IMR-90 (cell line): ENCODE measurements around the gene EHF. TPM values are rescaled to one million over a fixed set of nuclear protein-coding genes. Genes with fewer than 3 reads are reported as not detected.

ENCODE experiments used
- ATAC-seq: fragments of 200-7000 bp; cut with Tn5 transposase; 2 replicates; pipeline ENCODE4 v1.9.1; 2020; ENCODE audit warnings: low read depth, mild to moderate bottlenecking, moderate library complexity
- BruUV-seq: library from RNA; stranded (reverse); fragments of 400-500 nt; replicated peaks from 2 replicates; lab custom pipeline; 2021; lab: Mats Ljungman, UMichigan
- CTCF ChIA-PET: fragments of 300-600 bp; formaldehyde crosslinking; extraction: SDS; loops from one replicate; lab custom pipeline; 2021; ENCODE audit warnings: antibody characterized with exemption; lab: Yijun Ruan, JAX
- POLR2A ChIA-PET: fragments of 300-600 bp; sonication (Branson Sonifier 250); formaldehyde crosslinking; loops from one replicate; lab custom pipeline; 2022; ENCODE audit warnings: antibody characterized with exemption; ENCODE audit not compliant: unreplicated experiment; lab: Charles Lee
- DNase-seq: peaks from one replicate; pipeline ENCODE4 v3.0.0; 2013
- H2AFZ ChIP-seq: replicated peaks from 2 replicates; pipeline ENCODE3; 2013; ENCODE audit warnings: low read length, mild to moderate bottlenecking; ENCODE audit not compliant: poor library complexity
- H2AK5ac ChIP-seq: 2 replicates; pipeline ENCODE4 v1.6.1; 2013; ENCODE audit warnings: low read depth, low read length, inconsistent platforms
- H2AK9ac ChIP-seq: replicated peaks from 2 replicates; pipeline ENCODE3; 2013; ENCODE audit warnings: mild to moderate bottlenecking, low read depth, low read length, moderate library complexity; ENCODE audit not compliant: poor library complexity
- H2BK120ac ChIP-seq: 2 replicates; pipeline ENCODE4 v1.6.1; 2013; ENCODE audit warnings: low read depth, low read length, inconsistent platforms
- H2BK15ac ChIP-seq: 3 replicates; pipeline ENCODE4 v1.6.1; 2013; ENCODE audit warnings: low read depth, low read length, inconsistent platforms
- H2BK20ac ChIP-seq: 2 replicates; pipeline ENCODE4 v1.6.1; 2013; ENCODE audit warnings: low read depth, mild to moderate bottlenecking, inconsistent platforms, low read length, moderate library complexity
- H2BK5ac ChIP-seq: 2 replicates; pipeline ENCODE4 v1.6.1; 2013; ENCODE audit warnings: mild to moderate bottlenecking, low read depth, low read length, inconsistent platforms; ENCODE audit not compliant: poor library complexity, severe bottlenecking
- H3K14ac ChIP-seq: replicated peaks from 2 replicates; pipeline ENCODE4 v1.6.1; 2013; ENCODE audit warnings: low read depth, low read length, inconsistent platforms
- H3K18ac ChIP-seq: 2 replicates; pipeline ENCODE4 v1.6.1; 2013; ENCODE audit warnings: low read depth, low read length, control low read depth
- H3K23ac ChIP-seq: 2 replicates; pipeline ENCODE4 v1.6.1; 2013; ENCODE audit warnings: low read depth, low read length, inconsistent platforms
- H3K27ac ChIP-seq: 2 replicates; pipeline ENCODE4 v1.5.1; 2013; ENCODE audit warnings: mild to moderate bottlenecking, control low read depth, low read length; ENCODE audit not compliant: insufficient read depth
- H3K27me3 ChIP-seq: 2 replicates; pipeline ENCODE4 v1.6.1; 2013; ENCODE audit warnings: low read length; ENCODE audit not compliant: control insufficient read depth, insufficient read depth
- H3K36me3 ChIP-seq: 2 replicates; pipeline ENCODE4 v1.6.1; 2013; ENCODE audit warnings: low read length, mixed read lengths; ENCODE audit not compliant: control insufficient read depth, insufficient read depth
- H3K4ac ChIP-seq: 2 replicates; pipeline ENCODE4 v1.6.1; 2013; ENCODE audit warnings: low read depth, low read length, inconsistent platforms
- H3K4me1 ChIP-seq: 2 replicates; pipeline ENCODE4 v1.6.1; 2013; ENCODE audit warnings: low read length, mixed read lengths; ENCODE audit not compliant: control insufficient read depth, insufficient read depth
- H3K4me2 ChIP-seq: 2 replicates; pipeline ENCODE4 v1.6.1; 2013; ENCODE audit warnings: low read depth, mild to moderate bottlenecking, control low read depth, low read length, moderate library complexity
- H3K4me3 ChIP-seq: 2 replicates; pipeline ENCODE4 v1.5.1; 2013; ENCODE audit warnings: low read depth, mild to moderate bottlenecking, control low read depth, low read length, moderate library complexity; ENCODE audit not compliant: insufficient read depth
- H3K56ac ChIP-seq: 2 replicates; pipeline ENCODE4 v1.6.1; 2013; ENCODE audit warnings: low read length, inconsistent platforms; ENCODE audit not compliant: insufficient read depth; ENCODE audit errors: extremely low read depth
- H3K79me1 ChIP-seq, 2 experiments: 2 replicates each; pipeline ENCODE4 v1.6.1; 2013; ENCODE audit warnings: low read length in 2 of 2, inconsistent platforms in 1 of 2, low read depth in 1 of 2
- H3K9ac ChIP-seq: 2 replicates; pipeline ENCODE4 v1.6.1; 2013; ENCODE audit warnings: low read depth, low read length, control low read depth
- H3K9me1 ChIP-seq: 2 replicates; pipeline ENCODE4 v1.6.1; 2013; ENCODE audit warnings: low read length, inconsistent platforms; ENCODE audit not compliant: insufficient read depth
- H3K9me3 ChIP-seq: 2 replicates; pipeline ENCODE4 v1.6.1; 2013; ENCODE audit warnings: low read length; ENCODE audit not compliant: control insufficient read depth, insufficient read depth
- H4K20me1 ChIP-seq: 2 replicates; pipeline ENCODE4 v1.6.1; 2013; ENCODE audit warnings: low read length, inconsistent platforms; ENCODE audit not compliant: insufficient read depth
- H4K5ac ChIP-seq: 2 replicates; pipeline ENCODE4 v1.6.1; 2013; ENCODE audit warnings: mild to moderate bottlenecking, low read depth, low read length, control low read depth
- H4K8ac ChIP-seq, 2 experiments: 2 replicates each; pipeline ENCODE4 v1.6.1; 2013; ENCODE audit warnings: low read depth in 2 of 2, low read length in 2 of 2, control low read depth in 1 of 2, inconsistent platforms in 1 of 2
- H4K91ac ChIP-seq: 2 replicates; pipeline ENCODE4 v1.6.1; 2013; ENCODE audit warnings: low read depth, low read length, inconsistent platforms; ENCODE audit not compliant: insufficient read depth
- RFX5 ChIP-seq: IDR thresholded peaks from 2 replicates; pipeline ENCODE4 v1.8.0; 2012; ENCODE audit warnings: low read depth, mild to moderate bottlenecking, low read length, moderate library complexity
- WGBS, 2 experiments: methylation state at CpG; one replicate each; pipeline versions ENCODE4 v1.1.5 to v1.1.7; 2013; ENCODE audit warnings: missing lambda C conversion rate in 2 of 2; ENCODE audit not compliant: insufficient read length in 1 of 2; ENCODE audit errors: extremely low coverage in 2 of 2; 5-methylcytosine and 5-hydroxymethylcytosine counted together
- dilution Hi-C: fragments of 300-500 bp; cut with HindIII; formaldehyde crosslinking; loops from one replicate; pipeline ENCODE4 v1.14.3; 2018; ENCODE audit warnings: low sequenced_read_pairs; ENCODE audit not compliant: unreplicated experiment
- in situ Hi-C: fragments of 300-500 bp; cut with MboI; formaldehyde crosslinking; loops from 3 replicates; pipeline ENCODE4 v1.14.3; 2019; ENCODE audit warnings: low sequenced_read_pairs, inconsistent platforms, mixed read lengths
- intact Hi-C: fragments of 100-400 bp; cut with micrococcal nuclease; formaldehyde crosslinking; loops from 2 replicates; pipeline ENCODE4 v1.10.0; 2022
- polyA plus RNA-seq, 3 experiments: library from polyadenylated mRNA; depleted of rRNA; stranded (reverse); fragments of >200 nt; gene quantifications; 2 replicates each; pipeline ENCODE4 v1.2.3, GENCODE V29; 2012; ENCODE audit warnings: low replicate concordance in 1 of 3
- total RNA-seq: library from RNA; depleted of rRNA; stranded (reverse); fragments of >200 nt; gene quantifications from 2 replicates; pipeline ENCODE4 v1.2.3, GENCODE V29; 2012

EHF gene
- total and polyA plus RNA-seq, 2 of the 4 experiments (the other 2 are of a cell fraction), result under 0.01 TPM; not detected in 1

DNA sequence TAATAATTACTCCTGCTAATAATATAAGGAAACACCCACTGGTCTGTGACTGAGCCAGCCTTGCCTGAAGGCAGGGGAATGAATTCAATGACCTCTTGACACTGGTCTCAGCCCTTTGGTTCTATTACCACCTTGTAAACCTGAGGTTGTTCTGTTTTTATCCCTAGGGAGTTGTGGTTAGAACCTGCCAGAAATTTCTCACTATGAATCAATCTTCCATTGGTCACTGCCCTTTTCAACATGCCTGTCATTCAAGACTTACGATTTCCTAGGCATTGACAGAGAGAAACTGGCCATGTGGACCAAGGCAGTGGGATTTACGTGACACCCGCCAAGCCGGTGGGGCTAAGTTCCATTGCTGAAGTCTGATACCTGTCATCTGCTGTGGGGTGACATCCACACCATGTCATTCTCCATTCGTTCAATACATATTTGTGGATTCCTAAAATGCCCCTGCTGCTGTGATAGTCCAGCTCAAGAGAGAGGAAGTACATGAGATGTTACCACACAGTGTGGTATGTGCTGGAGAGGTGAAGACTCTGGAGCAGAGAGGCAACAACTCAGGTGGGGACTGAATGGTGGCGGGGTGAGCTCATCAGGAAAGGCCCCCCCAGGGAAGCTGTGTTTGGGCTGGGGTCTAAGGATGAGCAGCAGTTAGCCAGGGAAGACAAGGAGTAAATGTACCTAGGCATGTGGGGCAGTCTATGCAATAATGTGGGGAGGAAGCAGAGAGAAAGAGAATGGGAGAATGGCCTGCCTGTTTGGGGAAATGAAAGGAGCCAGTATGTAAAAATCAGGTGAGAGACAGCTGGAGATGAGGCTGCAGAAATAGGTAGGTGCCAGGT, 15.2 kb upstream of the EHF start:
- Histone ChIP-seq H3K27me3 (no peaks in the 10 kb centered on the region), H3K14ac (no peak overlapping the region), H4K20me1 (no peaks in the 10 kb centered on the region), H3K4me3 (no peak overlapping the region), H2AFZ (no peak overlapping the region), H4K5ac (no peak overlapping the region), H3K23ac (no peak overlapping the region), H2AK5ac (peak overlapping the region; percentile 2), H2BK120ac (no peak overlapping the region), H3K36me3 (no peaks in the 10 kb centered on the region), H3K9me3 (no peaks in the 10 kb centered on the region), H3K27ac (no peak overlapping the region), H3K79me1 (no peaks in the 10 kb centered on the region), H3K18ac (no peak overlapping the region), H2BK5ac (no peak overlapping the region), H2AK9ac (no peak overlapping the region), H3K4me1 (peaks cover 5% of the 10 kb centered on the region), H3K4ac (no peak overlapping the region), H4K8ac (no peak overlapping the region), H3K56ac (no peak overlapping the region), H4K91ac (no peak overlapping the region), H2BK15ac (peak overlapping the region; percentile 26; the same call in 1 of the 3 replicates), H2BK20ac (no peak overlapping the region), H3K4me2 (no peak overlapping the region), H3K9ac (no peak overlapping the region), H3K9me1 (peaks cover 12% of the 10 kb centered on the region; the same call in 1 of the 2 replicates)
- CTCF ChIA-PET, result no interaction called here
- WGBS, 2 experiments, result 92% methylated on average over 2 of the region's 6 CpGs; no CpG with 5 or more reads in 1 of the 2 experiments
- dilution Hi-C loops (no loop called here), in situ Hi-C loops (no loop called here), intact Hi-C loops (no loop called here)
- BruUV-seq, result no TSS peak
- DNase-seq (no peak), ATAC-seq (no peak)
- POLR2A ChIA-PET, result no interaction called here
- no peak for TF ChIP-seq RFX5
